ENCODE results near the gene TMEM184A.

The TMEM184A gene

DNA sequence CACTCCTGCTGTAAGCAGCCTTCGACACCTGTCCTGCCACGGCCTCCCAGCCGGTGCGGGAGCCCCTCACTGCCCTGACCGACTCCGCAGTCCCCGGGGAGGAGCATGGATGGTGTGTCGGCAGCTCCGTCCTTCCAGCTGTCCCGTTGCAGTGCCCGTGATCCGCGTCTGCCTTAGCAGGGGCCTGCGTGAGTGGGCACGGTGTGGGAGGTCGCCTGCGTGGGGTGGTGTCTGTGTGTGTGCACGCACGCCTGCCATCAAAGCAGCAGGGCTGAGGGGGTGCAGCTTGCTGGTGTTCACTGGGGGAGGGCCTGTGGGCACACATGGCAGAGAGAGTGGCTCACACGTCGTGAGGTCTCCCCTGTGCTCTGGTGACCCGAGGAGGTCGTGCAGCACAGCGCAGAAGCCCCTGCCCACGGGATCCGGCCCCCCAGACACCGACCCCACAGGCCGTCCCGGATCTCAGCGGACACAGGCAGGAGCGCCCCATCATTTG lies 15.2 kb downstream of the TMEM184A start:
- DNase-seq (ENCODE audit: low spot score), result no peak

DNA sequence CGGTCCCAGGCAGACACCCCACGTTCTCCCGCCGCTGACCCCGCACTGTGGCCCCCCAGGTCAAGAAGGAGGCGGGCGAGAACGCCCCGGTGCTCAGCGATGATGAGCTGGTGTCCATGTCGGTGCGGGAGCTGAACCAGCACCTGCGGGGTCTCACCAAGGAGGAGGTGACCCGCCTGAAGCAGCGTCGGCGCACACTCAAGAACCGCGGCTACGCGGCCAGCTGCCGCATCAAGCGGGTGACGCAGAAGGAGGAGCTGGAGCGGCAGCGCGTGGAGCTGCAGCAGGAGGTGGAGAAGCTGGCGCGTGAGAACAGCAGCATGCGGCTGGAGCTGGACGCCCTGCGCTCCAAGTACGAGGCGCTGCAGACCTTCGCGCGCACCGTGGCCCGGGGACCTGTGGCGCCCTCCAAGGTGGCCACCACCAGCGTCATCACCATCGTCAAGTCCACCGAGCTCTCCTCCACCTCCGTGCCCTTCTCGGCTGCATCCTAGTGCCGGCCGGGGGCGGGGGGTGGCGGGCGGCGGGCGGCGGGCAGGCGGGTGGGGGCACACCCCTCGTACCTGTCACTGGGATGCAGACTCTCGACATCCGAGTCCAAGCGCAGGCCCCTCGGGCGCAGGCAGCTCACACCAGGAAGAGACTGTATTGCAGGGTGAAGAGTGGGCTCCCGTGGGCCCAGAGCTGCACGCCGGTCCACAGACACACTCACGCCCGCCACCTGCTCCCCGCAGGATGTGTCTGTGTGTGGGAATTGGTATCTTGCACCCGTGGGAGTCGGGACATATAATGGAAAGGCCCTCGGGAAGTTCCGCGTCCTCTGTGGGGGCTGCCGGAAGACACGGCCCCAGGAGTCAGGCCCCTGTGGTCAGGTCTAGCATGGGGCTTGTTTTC lies 15.9 kb downstream of the TMEM184A start:
- FAIRE-seq, result no peak
- DNase-seq (ENCODE audit: low spot score), result no peak

More for the DNA sequence above, 15.2 kb downstream of the TMEM184A start:
- FAIRE-seq, result no peak

DNA sequence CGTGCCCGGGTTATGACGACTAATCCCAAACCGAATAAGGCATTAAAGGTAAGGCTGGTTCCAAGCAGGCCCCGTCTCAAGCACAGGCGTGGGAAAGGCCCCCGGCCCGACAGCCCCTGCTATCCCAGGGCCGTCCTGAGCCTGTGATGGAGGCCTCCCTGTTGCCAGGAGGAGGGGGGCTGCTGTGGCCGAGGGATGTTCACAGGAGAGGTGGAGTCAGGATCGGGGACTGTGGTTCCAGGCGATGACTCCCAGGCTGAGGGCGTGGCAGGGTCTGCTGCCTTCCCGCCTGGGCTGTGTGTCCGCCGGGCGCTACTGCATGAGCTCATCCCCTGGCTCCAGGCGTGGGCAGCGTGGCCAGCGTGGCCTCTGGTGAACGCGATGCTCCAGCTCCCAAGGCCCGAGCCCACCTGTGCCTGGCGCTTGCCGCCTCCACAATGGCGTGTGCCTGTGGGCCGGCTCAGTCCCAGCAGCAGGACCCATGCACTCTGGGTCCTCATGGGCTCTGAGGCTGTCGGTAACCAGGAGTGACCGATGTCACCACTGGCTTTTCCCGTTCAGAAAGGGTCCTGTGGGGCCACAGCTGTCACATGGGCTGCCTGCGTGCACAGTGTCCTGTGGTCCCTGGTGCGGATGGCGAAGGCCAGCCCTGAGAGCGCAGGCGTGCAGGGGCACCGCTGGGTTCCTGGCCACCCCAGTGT lies 16.7 kb downstream of the TMEM184A start:
- no peak for FAIRE-seq
- no peak for DNase-seq (ENCODE audit: low spot score)

DNA sequence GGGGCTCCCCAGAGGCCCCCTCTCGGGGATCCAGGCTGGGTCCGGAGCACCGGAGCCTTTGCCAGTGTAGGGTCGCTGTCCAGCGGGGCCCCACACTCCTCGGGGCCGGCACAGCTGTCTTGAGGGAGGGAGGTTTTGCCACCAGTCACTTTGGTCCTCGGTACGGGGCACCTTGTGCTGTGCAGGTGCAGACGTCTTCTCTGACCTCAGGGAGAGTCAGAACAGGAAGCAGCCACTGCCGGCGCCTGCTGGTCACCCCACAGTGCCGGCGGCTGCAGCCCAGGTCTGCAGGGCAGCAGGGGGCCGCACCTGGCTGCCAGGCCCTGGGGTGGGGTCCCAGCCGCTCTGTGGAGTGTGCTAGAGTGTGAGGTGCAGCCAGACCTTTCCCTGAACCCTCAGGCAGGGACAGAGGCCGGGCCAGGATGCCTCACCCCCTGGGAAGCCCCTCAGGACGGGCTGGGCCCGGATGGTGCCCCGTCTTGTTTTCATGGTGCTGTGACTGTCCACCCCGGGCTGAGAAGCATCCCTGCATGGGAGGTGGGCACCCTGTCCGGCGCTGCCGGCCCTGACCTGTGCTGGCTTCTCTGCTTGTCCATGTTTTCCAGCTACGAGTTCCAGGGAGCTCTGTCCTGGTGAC lies 17.3 kb downstream of the TMEM184A start:
- FAIRE-seq, result no peak

DNA sequence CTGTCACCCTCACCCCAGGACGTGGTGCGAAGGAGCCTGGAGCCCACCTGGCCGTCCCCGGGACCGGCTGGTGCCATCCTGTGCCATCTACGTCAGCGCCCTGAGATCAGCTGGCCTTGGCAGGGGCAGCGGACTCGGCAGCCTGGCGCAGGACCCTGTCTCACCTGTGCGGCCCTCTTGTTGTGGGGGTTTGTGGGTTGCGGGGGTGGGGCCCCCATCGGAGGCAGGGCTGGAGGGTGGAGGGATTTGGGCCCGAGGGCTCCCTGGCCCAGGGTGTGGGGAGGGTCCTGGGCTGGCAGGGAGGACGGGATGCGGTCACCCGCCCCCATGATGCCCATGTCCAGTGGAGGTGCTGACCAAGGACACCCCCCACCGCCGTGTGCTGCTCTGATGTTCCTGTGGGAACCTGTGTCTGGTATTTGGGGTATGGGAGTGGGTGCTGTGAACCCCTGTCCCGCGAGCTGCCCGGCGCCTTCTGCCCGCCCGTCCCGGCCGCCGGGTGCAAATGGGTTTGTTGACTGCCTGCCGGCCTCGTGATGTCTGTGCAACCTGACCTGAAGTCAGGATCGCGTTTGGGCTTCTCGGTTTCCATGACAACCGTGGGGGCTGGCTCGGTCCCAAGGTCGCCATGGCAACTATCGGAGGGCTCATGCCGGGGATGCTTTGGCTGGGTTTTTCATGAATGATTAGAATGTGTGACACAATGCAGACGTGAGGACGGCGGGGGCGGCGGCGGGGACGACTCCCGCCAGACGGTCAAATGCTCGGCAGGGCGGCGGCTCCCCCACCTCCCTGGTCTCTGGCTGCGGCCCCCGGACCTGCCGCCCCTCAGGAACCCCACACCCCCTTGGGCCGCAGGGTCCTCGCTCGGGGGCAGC lies 18.2 kb downstream of the TMEM184A start:
- FAIRE-seq, result peak; percentile 51
- DNase-seq (ENCODE audit: low spot score), result peak; percentile 96

More for the DNA sequence above, 17.3 kb downstream of the TMEM184A start:
- DNase-seq (ENCODE audit: low spot score), result no peak

DNA sequence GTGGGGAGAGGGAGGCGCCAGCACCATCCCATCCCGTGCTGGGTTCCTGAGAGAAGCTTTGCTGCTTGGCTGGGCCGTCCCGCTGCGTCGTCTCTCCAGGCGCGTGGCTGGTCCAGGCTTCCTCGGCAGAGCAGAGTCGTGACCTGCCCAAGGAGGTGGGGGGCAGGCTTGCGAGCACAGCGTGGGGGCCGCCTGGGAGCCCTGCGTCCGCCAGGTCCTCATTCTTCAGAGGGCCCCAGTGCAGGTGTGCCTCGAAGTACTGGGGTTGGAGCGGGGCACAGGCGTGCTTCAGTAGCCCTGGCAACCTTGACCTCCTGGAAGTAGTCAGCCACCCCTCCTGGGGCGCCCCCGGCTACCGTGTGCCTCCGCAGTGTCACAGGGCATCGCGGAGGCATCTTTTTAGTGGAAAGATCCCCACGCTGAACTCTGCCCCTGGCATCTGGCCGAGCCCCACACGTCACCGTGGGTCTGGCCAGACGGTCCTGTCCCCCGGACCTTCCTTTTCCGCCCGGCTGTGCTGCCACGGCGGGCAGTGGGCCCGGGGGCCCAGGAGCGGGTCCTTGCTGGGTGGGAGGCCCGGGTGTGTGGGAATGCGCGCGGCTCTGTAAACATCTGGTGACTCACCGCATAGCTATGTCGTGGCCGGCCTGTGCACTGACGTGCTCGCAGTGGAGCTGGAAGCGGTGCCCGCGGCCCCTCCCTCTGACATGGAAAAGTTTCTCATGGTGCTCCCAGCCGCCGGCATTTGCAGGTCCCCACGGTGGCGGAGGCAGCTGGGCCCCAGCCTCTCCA lies 19.1 kb downstream of the TMEM184A start:
- peak; percentile 96 for DNase-seq (ENCODE audit: low spot score)
- FAIRE-seq, result peak; percentile 83

DNA sequence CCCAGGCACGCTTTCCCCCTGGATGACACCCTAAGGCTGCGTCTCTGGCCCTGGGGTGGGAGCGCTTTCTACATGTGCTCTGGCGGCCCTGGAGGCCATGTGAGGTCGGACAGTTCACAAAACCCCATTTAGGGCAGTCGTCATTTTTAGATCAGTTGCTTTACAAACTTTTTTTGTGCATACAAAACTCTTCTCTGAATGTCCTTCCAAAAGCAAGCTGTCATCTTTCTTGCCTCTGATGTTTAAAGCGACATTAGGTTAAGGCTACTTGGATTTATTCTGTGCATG lies 19.6 kb downstream of the TMEM184A start:
- no peak for DNase-seq (ENCODE audit: low spot score)
- no peak for FAIRE-seq

DNA sequence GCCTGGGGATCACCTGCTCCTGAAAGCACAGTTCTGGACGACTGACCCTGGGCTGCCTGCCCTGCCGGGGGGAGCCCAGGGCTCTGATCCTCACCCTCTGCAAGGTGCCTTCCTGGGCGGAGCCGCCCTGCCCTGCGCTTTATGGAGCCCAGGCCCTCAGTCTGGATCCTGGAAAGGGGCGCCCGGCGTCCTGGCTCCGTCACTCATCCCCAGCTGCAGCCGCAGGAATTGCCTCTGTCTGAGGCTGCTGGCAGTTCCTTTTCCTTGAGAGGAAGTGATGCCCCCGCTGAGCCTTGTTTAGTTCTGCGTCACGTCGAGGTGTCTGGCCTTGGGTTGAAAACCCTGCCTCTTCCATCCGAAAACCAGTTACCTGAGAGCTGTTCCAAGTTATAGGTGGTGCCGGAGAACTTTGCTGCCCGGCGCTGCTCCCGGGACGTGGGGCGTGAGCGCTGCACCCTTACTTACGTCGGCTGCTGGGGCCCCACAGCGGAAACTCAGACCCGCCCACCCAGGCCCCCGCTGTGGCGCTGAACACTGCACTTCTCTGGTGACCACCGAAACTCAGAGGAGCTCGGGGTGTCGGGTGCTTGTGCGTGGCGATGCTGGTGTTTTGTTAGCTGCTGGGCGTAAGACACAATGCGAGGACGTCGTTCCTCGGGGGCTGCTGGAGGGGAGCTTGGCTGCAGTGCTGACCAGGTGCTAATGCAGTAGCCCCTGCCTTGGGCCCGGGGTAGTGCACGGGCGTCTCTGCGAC lies 20.1 kb downstream of the TMEM184A start:
- FAIRE-seq (no peak), DNase-seq (ENCODE audit: low spot score) (no peak)

DNA sequence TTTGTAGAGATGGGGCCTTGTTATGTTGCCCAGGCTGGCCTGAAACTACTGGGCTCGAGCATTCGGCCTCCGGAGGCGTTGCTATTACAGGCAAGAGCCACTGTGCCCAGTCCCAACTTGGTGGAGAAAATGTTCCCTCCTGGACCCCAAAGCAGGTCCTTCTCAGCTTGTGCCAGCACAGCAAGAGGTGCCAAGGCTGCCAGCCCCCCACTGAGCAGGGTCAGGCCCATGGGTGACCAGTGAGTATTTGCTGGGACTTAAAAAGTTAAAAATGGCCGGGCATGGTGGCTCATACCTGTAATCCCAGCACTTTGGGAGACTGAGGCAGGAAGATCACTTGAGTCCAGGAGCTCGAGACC lies 20.9 kb downstream of the TMEM184A start:
- no peak for FAIRE-seq
- DNase-seq (ENCODE audit: low spot score), result no peak

DNA sequence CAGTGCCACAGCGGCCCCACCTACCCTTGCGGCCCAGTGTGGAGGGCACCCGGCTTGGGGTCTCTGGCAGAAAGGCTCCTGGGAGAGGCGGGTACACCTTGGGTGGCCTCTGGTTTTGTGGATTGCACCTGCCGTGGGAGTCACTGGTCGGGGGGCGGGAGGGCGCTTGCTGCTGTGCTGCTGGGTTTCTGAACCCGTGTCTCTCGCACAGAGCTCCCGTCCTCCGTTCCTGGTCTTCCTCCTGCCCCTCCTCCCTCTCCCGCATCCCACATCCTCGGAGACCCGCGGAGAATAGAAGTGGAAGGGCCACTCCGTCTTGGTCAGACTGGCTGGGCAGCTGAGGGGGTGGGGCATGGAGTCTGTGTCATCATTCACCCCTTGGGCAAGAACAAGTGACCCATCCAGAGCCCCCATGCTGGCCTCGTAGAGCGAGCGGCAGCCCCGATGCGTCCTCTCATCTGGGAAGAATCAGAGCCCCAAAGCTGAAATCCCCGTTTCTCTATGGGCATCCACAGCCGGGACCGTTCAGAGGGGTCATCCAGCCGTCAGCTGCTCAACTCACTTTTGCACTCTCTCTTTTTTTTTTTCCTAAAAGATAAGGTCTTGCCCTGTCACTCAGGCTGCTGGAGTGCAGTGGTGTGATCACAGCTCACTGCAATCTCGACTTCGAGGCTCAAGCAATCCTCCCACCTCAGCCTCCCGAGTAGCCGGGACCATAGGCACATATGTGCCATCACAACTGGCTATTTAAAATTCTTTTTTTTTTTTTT lies 21.5 kb downstream of the TMEM184A start:
- FAIRE-seq, result no peak
- DNase-seq (ENCODE audit: low spot score), result no peak

DNA sequence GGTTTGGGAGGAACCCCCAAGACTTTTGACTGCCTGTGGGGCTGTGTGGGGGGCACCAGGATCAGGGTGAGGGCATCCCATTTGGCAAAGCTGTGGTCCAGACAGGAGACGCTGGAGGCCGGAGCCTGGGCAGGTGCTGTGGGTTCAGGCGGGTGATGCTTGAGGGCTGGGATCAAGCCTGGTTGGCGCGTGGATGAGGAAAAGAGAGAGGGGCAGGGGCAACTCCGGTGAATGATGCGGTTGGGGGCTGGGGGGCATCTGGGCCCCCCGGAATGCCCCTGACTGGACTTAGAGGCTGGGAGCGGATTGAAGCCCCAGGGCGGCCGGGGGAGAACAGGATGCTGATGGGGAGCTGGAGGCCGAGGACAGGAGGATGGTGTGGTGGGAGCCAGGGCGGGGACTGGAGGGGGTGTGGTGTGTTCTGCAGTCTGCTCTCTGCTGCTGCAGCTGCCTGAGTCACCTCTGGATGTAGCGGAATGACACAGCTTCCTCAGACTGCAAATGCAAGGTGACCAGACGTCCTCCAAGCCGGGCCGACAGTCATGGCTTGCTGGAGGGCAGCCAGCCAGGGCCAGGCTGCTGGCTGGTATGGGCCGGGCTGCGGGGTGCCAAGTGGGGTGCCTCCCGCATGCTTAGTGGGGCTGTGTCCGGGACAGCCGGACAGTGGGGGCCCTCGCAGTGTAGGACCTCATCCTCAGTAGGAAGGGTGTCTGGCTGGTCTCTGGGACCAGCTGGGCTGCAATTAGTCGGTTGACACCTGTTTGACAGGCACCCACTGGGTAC lies 22.3 kb downstream of the TMEM184A start:
- FAIRE-seq (peak; percentile 86), DNase-seq (ENCODE audit: low spot score) (peak; percentile 93)

DNA sequence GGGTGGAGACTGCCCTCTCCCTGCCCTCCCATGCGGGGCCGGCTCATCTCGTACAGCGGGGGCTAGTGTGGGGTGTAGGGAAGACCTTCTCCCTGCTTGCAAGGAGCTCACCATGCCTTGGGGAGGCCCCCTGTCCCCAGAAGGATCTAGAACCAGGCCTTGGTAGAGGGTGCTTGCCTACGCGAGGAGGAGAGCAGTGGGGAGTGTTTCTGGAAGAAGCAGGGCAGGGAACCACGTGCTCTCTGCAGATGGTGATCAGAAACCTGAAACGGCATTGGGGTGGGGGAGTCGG lies 22.8 kb downstream of the TMEM184A start:
- FAIRE-seq (no peak), DNase-seq (ENCODE audit: low spot score) (no peak)

DNA sequence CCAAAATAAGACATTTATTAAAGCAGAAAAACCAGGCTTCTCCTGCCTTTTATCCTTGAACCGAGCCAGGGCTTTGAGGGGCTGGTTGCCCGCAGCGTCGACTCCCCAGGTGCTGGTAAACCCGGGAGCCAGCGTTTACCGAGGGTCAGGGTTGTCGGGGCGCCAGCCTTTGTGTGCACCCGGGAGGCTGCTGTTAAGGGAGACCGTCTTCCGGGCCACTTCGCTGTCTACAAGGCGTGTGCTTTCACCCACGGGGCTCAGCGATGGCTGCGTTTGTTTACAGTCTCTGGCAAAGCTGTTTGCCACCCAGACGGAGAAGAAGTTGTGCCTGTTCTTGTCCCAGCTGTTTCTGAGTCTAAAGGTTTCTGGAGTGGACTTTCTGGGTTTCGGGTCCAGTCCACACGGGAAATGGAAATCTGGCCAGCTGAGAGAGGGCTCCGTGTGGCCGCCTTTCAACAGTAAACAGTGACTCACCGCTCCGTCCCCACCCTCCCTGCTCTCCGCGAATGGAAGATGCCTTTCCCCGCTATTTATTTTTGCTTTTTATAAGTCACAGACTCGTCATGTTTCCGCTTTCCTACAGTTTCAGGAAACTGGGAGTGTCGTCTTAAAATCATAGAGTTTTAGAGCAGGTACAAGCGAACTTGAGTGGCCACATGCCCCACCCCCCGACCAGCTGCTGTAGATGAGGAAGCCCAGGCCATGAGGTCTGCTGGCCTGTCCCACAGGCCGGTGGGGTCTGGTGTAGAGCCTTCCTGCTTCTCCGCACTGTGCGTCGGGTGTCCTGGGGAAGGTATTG lies 23.4 kb downstream of the TMEM184A start:
- DNase-seq (ENCODE audit: low spot score) (peak; percentile 76), FAIRE-seq (peak; percentile 82)

DNA sequence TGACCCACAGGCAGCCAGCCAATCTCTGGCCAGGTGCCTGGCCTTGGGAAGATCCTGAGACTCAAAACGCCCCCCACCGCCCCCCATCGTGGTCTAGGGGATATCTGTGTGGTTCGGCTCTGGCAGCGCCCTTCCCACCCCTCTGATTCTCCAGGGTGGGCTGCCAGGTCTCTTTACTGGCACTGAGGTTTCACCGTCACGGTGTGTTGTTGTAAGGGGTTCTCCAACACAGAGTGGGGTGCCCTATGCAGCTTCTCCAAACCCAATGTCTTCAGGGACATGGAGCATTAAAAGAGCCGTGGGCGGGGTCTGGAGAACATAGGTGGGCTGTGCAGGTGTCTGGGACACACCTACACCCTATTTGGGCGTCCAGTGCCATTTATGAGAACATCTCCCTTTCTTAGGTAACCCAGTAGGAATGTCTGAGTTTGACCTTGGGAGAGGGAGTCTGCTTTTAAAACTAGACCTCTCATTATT lies 24.0 kb downstream of the TMEM184A start:
- DNase-seq (ENCODE audit: low spot score) (no peak), FAIRE-seq (no peak)

DNA sequence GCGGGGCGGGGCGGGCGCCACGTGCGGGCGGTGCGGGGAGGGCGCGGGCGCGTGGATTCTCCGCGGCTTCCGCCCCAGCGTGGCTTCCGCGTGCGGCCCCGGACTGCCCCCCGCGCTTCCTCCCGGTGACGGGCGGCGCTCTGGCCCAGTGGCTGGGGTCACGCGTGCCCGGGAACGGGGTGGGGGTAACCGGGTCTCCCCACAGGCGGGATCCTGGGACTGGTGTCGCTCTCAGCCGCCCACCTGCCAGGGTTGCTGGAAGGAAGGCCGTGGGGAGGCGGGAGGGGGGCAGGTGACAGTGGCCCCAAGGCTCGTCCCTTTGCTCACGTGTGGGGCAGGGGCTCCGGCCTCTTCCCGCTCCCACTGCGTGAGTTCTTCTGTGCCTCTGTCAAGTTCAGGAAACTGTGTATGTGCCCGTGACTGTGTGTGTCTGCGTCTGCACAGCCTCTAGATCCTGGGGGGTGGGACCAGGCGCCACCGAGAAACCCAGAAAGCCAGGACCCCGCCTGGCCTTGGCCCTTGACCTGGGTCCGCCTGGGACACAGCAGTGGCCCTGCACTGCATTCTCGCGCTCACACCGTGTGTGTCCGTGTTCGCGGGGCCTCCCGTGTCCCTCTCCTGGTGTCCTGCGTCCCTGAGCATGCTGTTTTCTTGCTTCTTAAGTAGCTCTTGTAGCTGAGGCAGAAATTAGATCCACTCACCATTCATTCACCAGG lies 24.6 kb downstream of the TMEM184A start:
- FAIRE-seq (no peak), DNase-seq (ENCODE audit: low spot score) (no peak)

DNA sequence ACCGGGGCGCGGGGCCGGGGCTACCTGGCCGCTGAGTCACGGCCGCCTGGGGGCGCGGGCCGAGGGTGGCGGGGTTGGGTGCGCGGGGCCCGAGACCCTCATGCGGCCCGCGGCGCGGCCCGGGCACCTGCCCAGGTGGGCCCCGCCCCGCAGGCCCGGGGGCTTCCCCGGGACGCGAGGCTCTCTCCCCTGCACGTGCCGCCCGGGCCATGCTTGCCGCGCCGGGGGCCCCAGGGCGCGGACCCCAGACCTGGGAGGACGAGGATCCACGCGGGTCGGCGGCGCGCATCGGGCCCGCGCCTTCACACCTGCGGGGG lies 25.1 kb downstream of the TMEM184A start:
- DNase-seq (ENCODE audit: low spot score), result no peak
- no peak for FAIRE-seq
